Hematopoietic multipotent progenitor cell treated with erythropoietin and hydrocortisone succinate and interleukin-3 and kit ligand, for 6 days (in vitro differentiated cells): ENCODE measurements around the gene NCR3LG1.

Experiments
- DNase-seq: peaks from one replicate; pipeline ENCODE4 v3.0.0-alpha.2; 2015

Gene NCR3LG1

GRCh38 chr11:17413414-17414316 lies 62.1 kb downstream of the NCR3LG1 start:
- no peak for DNase-seq

- DNase-seq: no peak
These were observed 62.7 kb downstream of the NCR3LG1 start for GRCh38 chr11:17414317-17414737.

- no peak for DNase-seq
These were observed 63.4 kb downstream of the NCR3LG1 start for GRCh38 chr11:17414992-17415391.

GRCh38 chr11:17415523-17416104 lies 64.0 kb downstream of the NCR3LG1 start:
- DNase-seq: no peak

GRCh38 chr11:17416492-17416891 lies 64.9 kb downstream of the NCR3LG1 start:
- DNase-seq: no peak

GRCh38 chr11:17418444-17419081 lies 67.0 kb downstream of the NCR3LG1 start:
- DNase-seq: no peak

- no peak for DNase-seq
These were observed 70.2 kb downstream of the NCR3LG1 start for GRCh38 chr11:17421781-17422180.

- no peak for DNase-seq
These were observed 72.1 kb downstream of the NCR3LG1 start for GRCh38 chr11:17423533-17424310.

GRCh38 chr11:17426233-17426632 lies 74.6 kb downstream of the NCR3LG1 start:
- DNase-seq: peak; percentile 22
